Testis (tissue), 3 donors: ENCODE results near the gene ADAMTS6. TPM values are rescaled to one million over a fixed set of nuclear protein-coding genes. Genes with fewer than 3 reads are reported as not detected.

Source experiments
- DNase-seq: peaks from one replicate; pipeline ENCODE4 v3.0.0-alpha.2; 2019
- H3K27ac ChIP-seq, 2 donors: fragments of 200-600 bp; sonication (generic); one replicate each; pipeline ENCODE4 v1.5.1; 2019
- H3K27me3 ChIP-seq: fragments of 200-600 bp; sonication (generic); one replicate; pipeline ENCODE4 v1.5.1; 2019
- H3K36me3 ChIP-seq: fragments of 200-600 bp; sonication (generic); one replicate; pipeline ENCODE4 v1.5.1; 2017; ENCODE audit warnings: low read depth; ENCODE audit errors: missing control alignments
- H3K4me1 ChIP-seq: fragments of 200-600 bp; sonication (generic); one replicate; pipeline ENCODE4 v1.5.1; 2019
- H3K4me3 ChIP-seq, 2 donors: fragments of 200-600 bp; sonication (generic); one replicate each; pipeline ENCODE4 v1.5.1; 2017 to 2019
- H3K9me3 ChIP-seq: fragments of 200-600 bp; sonication (generic); one replicate; pipeline ENCODE4 v1.5.1; 2017
- POLR2A ChIP-seq: fragments of 450-650 bp; IDR thresholded peaks from one replicate; pipeline ENCODE4 v1.6.1; 2017; ENCODE audit warnings: antibody characterized with exemption, mild to moderate bottlenecking, moderate library complexity
- WGBS, 2 donors: methylation state at CpG; one replicate each; pipeline ENCODE4 v1.1.5; 2018; 5-methylcytosine and 5-hydroxymethylcytosine counted together
- intact Hi-C: fragments of 100-400 bp; cut with DNase I; formaldehyde crosslinking; loops from one replicate; pipeline ENCODE4 v1.15.1; 2023; ENCODE audit warnings: low total_unique reads
- polyA plus RNA-seq: library from polyadenylated mRNA; stranded (reverse); fragments of 350-450 nt; fragmentation: Illumina TruSeq; extraction: RNeasy Lipid Tissue Mini Kit (QIAGEN cat#74804); gene quantifications from one replicate; pipeline ENCODE4 v1.2.3, GENCODE V29; 2014; ENCODE audit warnings: low read depth, low replicate concordance; ENCODE audit not compliant: insufficient read depth
- total RNA-seq, 2 donors: library from RNA; depleted of rRNA; stranded (reverse); fragments of >200 nt; gene quantifications; one replicate each; pipeline ENCODE4 v1.2.3, GENCODE V29; 2016
- TF ChIP-seq, protein P1 (sequence below), 3 experiments: fragments of 450-650 bp in 2 of 3; fragments of 200-600 bp in 1 of 3; sonication (generic) in 1 of 3; IDR thresholded peaks; one replicate each; pipeline ENCODE4 v1.5.1; 2016 to 2019; ENCODE audit warnings: antibody characterized with exemption in 3 of 3, mild to moderate bottlenecking in 2 of 3, moderate library complexity in 1 of 3

ADAMTS6 gene
- total and polyA plus RNA-seq, 3 donors from 2014 or later = 4.1 to 43.1 (median 25.5) TPM

DNA sequence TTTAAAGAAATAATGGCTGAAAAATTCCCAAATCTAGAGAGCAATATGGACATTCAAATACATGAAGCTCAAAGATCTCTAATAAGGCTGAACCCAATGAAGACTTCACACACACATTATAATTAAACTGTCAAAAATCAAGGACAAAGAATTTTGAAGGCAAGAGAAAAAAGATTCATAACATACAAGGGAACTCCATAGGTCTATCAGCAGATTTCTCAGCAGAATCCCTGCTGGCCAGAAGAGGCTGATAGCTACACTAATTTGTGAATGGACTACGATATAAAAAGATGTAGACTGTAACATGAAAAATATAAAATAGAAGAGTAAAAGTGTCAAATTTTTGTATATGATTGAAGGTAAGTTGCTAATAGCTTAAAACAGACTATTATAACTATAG, 251.9 kb downstream of the ADAMTS6 start:
- H3K36me3 ChIP-seq = no peaks in the 10 kb centered on the region
- intact Hi-C loops = no loop called here
- H3K4me1 ChIP-seq = no peaks in the 10 kb centered on the region
- no peaks in the 10 kb centered on the region for H3K9me3 ChIP-seq
- TF ChIP-seq, protein P1, sequence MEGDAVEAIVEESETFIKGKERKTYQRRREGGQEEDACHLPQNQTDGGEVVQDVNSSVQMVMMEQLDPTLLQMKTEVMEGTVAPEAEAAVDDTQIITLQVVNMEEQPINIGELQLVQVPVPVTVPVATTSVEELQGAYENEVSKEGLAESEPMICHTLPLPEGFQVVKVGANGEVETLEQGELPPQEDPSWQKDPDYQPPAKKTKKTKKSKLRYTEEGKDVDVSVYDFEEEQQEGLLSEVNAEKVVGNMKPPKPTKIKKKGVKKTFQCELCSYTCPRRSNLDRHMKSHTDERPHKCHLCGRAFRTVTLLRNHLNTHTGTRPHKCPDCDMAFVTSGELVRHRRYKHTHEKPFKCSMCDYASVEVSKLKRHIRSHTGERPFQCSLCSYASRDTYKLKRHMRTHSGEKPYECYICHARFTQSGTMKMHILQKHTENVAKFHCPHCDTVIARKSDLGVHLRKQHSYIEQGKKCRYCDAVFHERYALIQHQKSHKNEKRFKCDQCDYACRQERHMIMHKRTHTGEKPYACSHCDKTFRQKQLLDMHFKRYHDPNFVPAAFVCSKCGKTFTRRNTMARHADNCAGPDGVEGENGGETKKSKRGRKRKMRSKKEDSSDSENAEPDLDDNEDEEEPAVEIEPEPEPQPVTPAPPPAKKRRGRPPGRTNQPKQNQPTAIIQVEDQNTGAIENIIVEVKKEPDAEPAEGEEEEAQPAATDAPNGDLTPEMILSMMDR (IDR thresholded peaks at IDR 0.05) = no peak
- TF ChIP-seq POLR2A = no peak
- 89 to 93% methylated on average over 1 of the region's 1 CpG for WGBS, 2 donors
- H3K27ac ChIP-seq = no peak overlapping the region
- no peak for DNase-seq
- no peaks in the 10 kb centered on the region for H3K27me3 ChIP-seq
- H3K4me3 ChIP-seq = no peak overlapping the region

- Histone ChIP-seq H3K36me3 (no peaks in the 10 kb centered on the region), H3K27ac (no peak overlapping the region), H3K27me3 (no peaks in the 10 kb centered on the region), H3K9me3 (no peaks in the 10 kb centered on the region), H3K4me1 (no peaks in the 10 kb centered on the region), H3K4me3 (no peak overlapping the region)
- 85 to 94% methylated on average over 6 of the region's 6 CpGs for WGBS, 2 donors
- intact Hi-C loops = no loop called here
- DNase-seq = peak; percentile 14
- TF ChIP-seq, protein P1 (IDR thresholded peaks at IDR 0.05) = peak in 1 of 3 experiments; percentile 25
- TF ChIP-seq POLR2A = no peak
These were observed 267.7 kb downstream of the ADAMTS6 start for GRCh38 chr5:65213921-65214525.

DNA sequence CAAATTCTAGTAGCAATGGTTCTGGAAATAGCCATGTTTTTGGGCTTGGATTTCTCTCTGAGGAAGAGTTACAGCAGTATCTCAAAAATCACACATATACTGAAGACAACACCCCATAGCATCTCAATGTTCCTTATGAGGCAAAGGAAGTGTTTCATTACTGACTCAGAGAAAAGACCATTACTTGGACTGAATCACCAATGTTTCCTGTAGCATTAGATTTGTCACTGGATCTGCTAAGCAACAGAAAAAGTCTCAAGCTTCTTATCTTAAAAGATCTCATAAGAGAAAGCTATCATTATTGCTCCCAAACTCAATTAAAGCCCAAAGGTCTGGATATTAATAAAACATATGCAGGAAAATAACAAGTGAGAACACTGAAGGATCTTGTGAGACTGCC, 272.4 kb downstream of the ADAMTS6 start:
- no peak for DNase-seq
- no peak overlapping the region for H3K27ac ChIP-seq
- no peak overlapping the region for H3K4me3 ChIP-seq
- no peaks in the 10 kb centered on the region for H3K4me1 ChIP-seq
- intact Hi-C loops = no loop called here
- H3K9me3 ChIP-seq = no peaks in the 10 kb centered on the region
- H3K27me3 ChIP-seq = no peaks in the 10 kb centered on the region
- no peaks in the 10 kb centered on the region for H3K36me3 ChIP-seq
- TF ChIP-seq, protein P1 (IDR thresholded peaks at IDR 0.05) = no peak

- H3K4me3 ChIP-seq = no peak overlapping the region
- intact Hi-C loops = no loop called here
- H3K36me3 ChIP-seq = no peaks in the 10 kb centered on the region
- TF ChIP-seq, protein P1 (IDR thresholded peaks at IDR 0.05) = no peak
- no peak for TF ChIP-seq POLR2A
- no peak overlapping the region for H3K27ac ChIP-seq
- H3K4me1 ChIP-seq = no peaks in the 10 kb centered on the region
- 87 to 92% methylated on average over 3 of the region's 3 CpGs for WGBS, 2 donors
- H3K27me3 ChIP-seq = no peaks in the 10 kb centered on the region
- no peaks in the 10 kb centered on the region for H3K9me3 ChIP-seq
- no peak for DNase-seq
These were observed 276.8 kb downstream of the ADAMTS6 start for GRCh38 chr5:65204966-65205365.

DNA sequence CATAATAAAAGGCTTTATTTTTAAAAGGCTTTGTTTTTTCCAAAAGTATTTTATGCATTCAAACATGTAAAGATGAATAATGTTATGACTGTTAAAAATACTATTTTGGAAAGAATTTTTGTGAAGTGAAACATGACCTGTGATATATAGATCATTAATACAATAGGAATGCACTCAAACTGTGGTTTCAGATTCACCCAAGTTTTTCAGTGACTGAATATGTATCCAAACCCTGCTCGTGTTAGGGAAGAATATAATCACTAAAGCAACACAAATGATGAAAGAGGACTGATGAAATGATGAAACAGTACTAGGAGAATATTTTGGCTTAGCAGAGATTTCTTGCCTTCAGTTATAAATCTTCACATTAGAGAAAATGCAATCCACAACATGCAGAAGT, 278.0 kb downstream of the ADAMTS6 start:
- Histone ChIP-seq H3K27me3 (no peaks in the 10 kb centered on the region), H3K4me1 (no peaks in the 10 kb centered on the region), H3K9me3 (no peaks in the 10 kb centered on the region), H3K4me3 (no peak overlapping the region), H3K36me3 (no peaks in the 10 kb centered on the region), H3K27ac (no peak overlapping the region)
- intact Hi-C loops = no loop called here
- TF ChIP-seq POLR2A = no peak
- TF ChIP-seq, protein P1 (IDR thresholded peaks at IDR 0.05) = no peak
- 86 to 95% methylated on average over 1 of the region's 1 CpG for WGBS, 2 donors
- DNase-seq = no peak
